WTC11 (cell line): ENCODE measurements around the gene ZFPL1. TPM values are rescaled to one million over a fixed set of nuclear protein-coding genes. Genes with fewer than 3 reads are reported as not detected.

Source experiments
- ATAC-seq: fragments of 200-7000 bp; cut with Tn5 transposase; 2 replicates; pipeline ENCODE4 v1.10.0; 2021; ENCODE audit warnings: mild to moderate bottlenecking, moderate library complexity
- CTCF ChIA-PET: fragments of 300-600 bp; sonication (Branson Sonifier 250); formaldehyde crosslinking; loops from one replicate; lab custom pipeline; 2021; ENCODE audit warnings: antibody characterized with exemption; lab: Charles Lee
- POLR2A ChIA-PET: fragments of 350-600 bp; sonication (Branson Sonifier 250); formaldehyde crosslinking; loops from one replicate; lab custom pipeline; 2021; ENCODE audit warnings: antibody characterized with exemption; lab: Charles Lee
- DNase-seq: peaks from one replicate; pipeline ENCODE4 v3.0.0; 2021; ENCODE audit warnings: low spot score
- H3K27ac Mint-ChIP-seq: 2 replicates; pipeline ENCODE4 v1.8.0; 2021; ENCODE audit warnings: mixed read lengths
- H3K27me3 Mint-ChIP-seq: 2 replicates; pipeline ENCODE4 v1.8.0; 2021; ENCODE audit warnings: low read depth, mild to moderate bottlenecking, moderate library complexity, mixed read lengths
- H3K36me3 Mint-ChIP-seq: 2 replicates; pipeline ENCODE4 v1.8.0; 2021; ENCODE audit warnings: mixed read lengths
- H3K4me1 Mint-ChIP-seq: 2 replicates; pipeline ENCODE4 v1.8.0; 2022; ENCODE audit warnings: mixed read lengths
- H3K4me3 Mint-ChIP-seq: 2 replicates; pipeline ENCODE4 v1.8.0; 2021; ENCODE audit warnings: mild to moderate bottlenecking, moderate library complexity, mixed read lengths
- H3K9me3 Mint-ChIP-seq: 2 replicates; pipeline ENCODE4 v1.8.0; 2021; ENCODE audit warnings: mixed read lengths
- ARID4B ChIP-seq: sonication (generic); formaldehyde crosslinking; IDR thresholded peaks from 2 replicates; pipeline ENCODE4 v1.8.0; 2023; ENCODE audit warnings: missing genetic modification reagents, mild to moderate bottlenecking, borderline replicate concordance
- CDX4 ChIP-seq: fragments of 250-450 bp; sonication (Bioruptor Pico); IDR thresholded peaks from 2 replicates; pipeline ENCODE4 v1.9.0; 2021; ENCODE audit warnings: moderate library complexity, mild to moderate bottlenecking, inconsistent platforms, borderline replicate concordance
- EMX1 ChIP-seq: fragments of 250-450 bp; sonication (Bioruptor Pico); IDR thresholded peaks from 2 replicates; pipeline ENCODE4 v1.8.0; 2021; ENCODE audit warnings: mild to moderate bottlenecking
- FOXP1 ChIP-seq: sonication (generic); formaldehyde crosslinking; IDR thresholded peaks from 2 replicates; pipeline ENCODE4 v1.8.0; 2022; ENCODE audit warnings: missing genetic modification reagents, mild to moderate bottlenecking, moderate library complexity, borderline replicate concordance
- FOXP4 ChIP-seq: sonication (generic); formaldehyde crosslinking; IDR thresholded peaks from 2 replicates; pipeline ENCODE4 v1.8.0; 2022; ENCODE audit warnings: mild to moderate bottlenecking, missing genetic modification reagents
- GTF2I ChIP-seq: fragments of 250-450 bp; sonication (Bioruptor Pico); conservative IDR thresholded peaks from 2 replicates; pipeline ENCODE4 v1.4.0; 2021; ENCODE audit warnings: mild to moderate bottlenecking
- HMGXB4 ChIP-seq: sonication (generic); formaldehyde crosslinking; IDR thresholded peaks from 2 replicates; pipeline ENCODE4 v1.8.1; 2023; ENCODE audit warnings: mild to moderate bottlenecking, moderate library complexity, missing genetic modification reagents
- MXD4 ChIP-seq: fragments of 250-450 bp; sonication (Bioruptor Pico); IDR thresholded peaks from 2 replicates; pipeline ENCODE4 v1.8.0; 2021; ENCODE audit warnings: mild to moderate bottlenecking, moderate library complexity, borderline replicate concordance
- NFE2L1 ChIP-seq: sonication (generic); formaldehyde crosslinking; IDR thresholded peaks from 2 replicates; pipeline ENCODE4 v1.8.1; 2023; ENCODE audit warnings: missing genetic modification reagents
- NR1H2 ChIP-seq: sonication (generic); formaldehyde crosslinking; IDR thresholded peaks from 2 replicates; pipeline ENCODE4 v1.9.0; 2021; ENCODE audit warnings: mild to moderate bottlenecking, moderate library complexity, missing genetic modification reagents
- NR2C2 ChIP-seq: sonication (generic); formaldehyde crosslinking; IDR thresholded peaks from 2 replicates; pipeline ENCODE4 v1.8.0; 2022; ENCODE audit warnings: mild to moderate bottlenecking, missing genetic modification reagents
- SOX15 ChIP-seq: fragments of 250-450 bp; sonication (Bioruptor Pico); IDR thresholded peaks from 2 replicates; pipeline ENCODE4 v1.9.0; 2021; ENCODE audit warnings: mild to moderate bottlenecking
- SP1 ChIP-seq: sonication (generic); formaldehyde crosslinking; conservative IDR thresholded peaks from 2 replicates; pipeline ENCODE4 v1.8.1; 2022; ENCODE audit warnings: missing genetic modification reagents
- ZBTB21 ChIP-seq: sonication (generic); formaldehyde crosslinking; IDR thresholded peaks from 2 replicates; pipeline ENCODE4 v1.8.1; 2023; ENCODE audit warnings: mild to moderate bottlenecking, missing genetic modification reagents, borderline replicate concordance
- ZNF121 ChIP-seq: sonication (generic); formaldehyde crosslinking; IDR thresholded peaks from 2 replicates; pipeline ENCODE4 v1.8.0; 2023; ENCODE audit warnings: missing genetic modification reagents
- ZNF219 ChIP-seq: sonication (generic); formaldehyde crosslinking; IDR thresholded peaks from 2 replicates; pipeline ENCODE4 v1.8.0; 2023; ENCODE audit warnings: missing genetic modification reagents, mild to moderate bottlenecking, borderline replicate concordance
- ZNF671 ChIP-seq: fragments of 250-450 bp; sonication (Bioruptor Pico); IDR thresholded peaks from 2 replicates; pipeline ENCODE4 v1.8.0; 2021; ENCODE audit warnings: mild to moderate bottlenecking
- total RNA-seq: library from RNA; stranded (reverse); gene quantifications from 3 replicates; pipeline ENCODE4 v1.2.3, GENCODE V29; 2021
- TF ChIP-seq, protein P1 (sequence below): fragments of 250-450 bp; sonication (Bioruptor Pico); conservative IDR thresholded peaks from 2 replicates; pipeline ENCODE4 v1.9.0; 2021; ENCODE audit warnings: mild to moderate bottlenecking
- TF ChIP-seq, protein P2 (sequence below): fragments of 250-450 bp; sonication (Bioruptor Pico); IDR thresholded peaks from 2 replicates; pipeline ENCODE4 v1.9.0; 2021; ENCODE audit warnings: mild to moderate bottlenecking
- TF ChIP-seq, protein P3 (sequence below): sonication (generic); formaldehyde crosslinking; IDR thresholded peaks from 2 replicates; pipeline ENCODE4 v1.8.1; 2023; ENCODE audit warnings: mild to moderate bottlenecking, missing genetic modification reagents

Gene ZFPL1
- total RNA-seq, 1 experiment from 2014 or later: 33.8 TPM

DNA sequence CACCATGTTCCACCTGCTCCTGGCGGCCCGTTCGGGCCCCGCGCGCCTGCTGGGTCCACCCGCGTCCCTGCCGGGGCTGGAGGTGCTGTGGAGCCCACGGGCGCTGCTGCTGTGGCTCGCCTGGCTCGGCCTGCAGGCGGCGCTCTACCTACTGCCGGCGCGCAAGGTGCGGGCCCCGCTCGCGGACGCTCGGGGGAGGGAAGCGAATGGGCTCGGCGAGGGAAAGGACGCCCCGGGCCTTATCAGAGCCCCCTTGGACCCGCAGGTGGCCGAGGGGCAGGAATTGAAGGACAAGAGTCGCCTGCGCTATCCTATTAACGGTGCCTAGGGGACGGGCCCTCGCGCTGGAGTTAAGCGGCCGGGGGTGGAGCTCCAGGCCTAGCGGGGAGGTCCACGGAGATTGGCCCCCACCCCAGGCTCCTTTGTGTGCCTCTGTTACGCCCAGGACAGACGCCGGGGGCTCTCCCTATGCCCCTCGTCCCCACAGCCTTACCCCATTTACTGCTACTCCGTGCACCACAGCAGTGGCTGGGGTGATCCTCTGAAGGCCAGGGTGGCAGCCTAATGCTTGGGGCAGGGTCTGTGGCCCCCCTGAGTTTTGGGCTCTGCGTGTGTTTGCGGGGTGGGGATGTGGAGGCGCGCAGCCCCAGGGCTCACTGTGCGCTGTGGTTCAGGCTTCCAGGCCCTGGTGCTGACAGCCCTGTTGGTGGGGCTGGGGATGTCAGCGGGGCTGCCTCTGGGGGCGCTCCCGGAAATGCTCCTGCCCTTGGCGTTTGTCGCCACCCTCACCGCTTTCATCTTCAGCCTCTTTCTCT, 28.7 kb downstream of the ZFPL1 start (continued):
- no peak for TF ChIP-seq ZNF121 (CRISPR knock-in tag)
- peak; percentile 96; the same call in 1 of the 2 replicates for TF ChIP-seq HMGXB4 (CRISPR knock-in tag)
- no peak for TF ChIP-seq ZBTB21 (CRISPR knock-in tag)
- TF ChIP-seq, protein P1, sequence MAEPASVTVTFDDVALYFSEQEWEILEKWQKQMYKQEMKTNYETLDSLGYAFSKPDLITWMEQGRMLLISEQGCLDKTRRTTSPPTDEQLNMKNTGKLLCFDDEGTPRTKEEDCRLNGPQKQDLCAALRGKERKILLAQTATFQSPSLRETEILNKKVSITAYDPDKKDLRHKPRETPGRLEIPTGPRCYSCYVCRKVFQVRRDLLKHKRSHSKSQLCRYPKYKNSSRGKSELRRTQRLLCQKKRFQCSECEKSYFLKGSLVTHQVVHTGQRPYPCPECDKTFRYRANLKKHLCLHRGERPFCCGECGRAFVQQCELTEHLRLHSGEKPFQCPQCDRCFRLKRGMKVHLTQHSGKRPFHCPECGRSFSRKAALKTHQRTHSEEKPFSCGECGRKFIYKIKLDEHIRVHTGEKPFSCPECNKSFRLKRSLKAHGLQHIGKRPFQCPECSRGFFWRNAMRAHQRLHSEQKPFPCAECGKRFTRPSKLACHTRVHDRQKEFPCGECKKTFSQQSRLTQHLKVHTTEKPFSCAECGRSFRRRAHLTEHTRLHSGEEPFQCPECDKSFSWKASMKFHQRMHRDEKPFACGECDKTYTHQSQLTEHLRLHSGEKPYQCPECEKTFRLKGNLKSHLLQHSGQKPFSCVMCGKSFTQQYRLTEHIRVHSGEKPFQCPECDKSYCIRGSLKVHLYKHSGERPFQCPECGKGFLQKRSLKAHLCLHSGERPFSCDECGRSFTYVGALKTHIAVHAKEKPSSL (CRISPR knock-in tag): 0 out of 2 replicates have a peak, but pooled peaks have one; percentile 27
- 0 out of 2 replicates have a peak, but pooled peaks have one; percentile 78 for TF ChIP-seq ZNF219 (CRISPR knock-in tag)
- no peak for TF ChIP-seq NR2C2 (CRISPR knock-in tag)
- peak; percentile 72; the same call in 1 of the 2 replicates for TF ChIP-seq ZNF671 (CRISPR knock-in tag)
- TF ChIP-seq GTF2I (CRISPR knock-in tag): no peak
- TF ChIP-seq, protein P2, sequence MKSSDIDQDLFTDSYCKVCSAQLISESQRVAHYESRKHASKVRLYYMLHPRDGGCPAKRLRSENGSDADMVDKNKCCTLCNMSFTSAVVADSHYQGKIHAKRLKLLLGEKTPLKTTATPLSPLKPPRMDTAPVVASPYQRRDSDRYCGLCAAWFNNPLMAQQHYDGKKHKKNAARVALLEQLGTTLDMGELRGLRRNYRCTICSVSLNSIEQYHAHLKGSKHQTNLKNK (CRISPR knock-in tag): peak; percentile 5; the same call in 1 of the 2 replicates
- TF ChIP-seq FOXP1 (CRISPR knock-in tag): peak; percentile 53; the same call in 1 of the 2 replicates
- TF ChIP-seq, all 79 proteins: peak for 17

DNA sequence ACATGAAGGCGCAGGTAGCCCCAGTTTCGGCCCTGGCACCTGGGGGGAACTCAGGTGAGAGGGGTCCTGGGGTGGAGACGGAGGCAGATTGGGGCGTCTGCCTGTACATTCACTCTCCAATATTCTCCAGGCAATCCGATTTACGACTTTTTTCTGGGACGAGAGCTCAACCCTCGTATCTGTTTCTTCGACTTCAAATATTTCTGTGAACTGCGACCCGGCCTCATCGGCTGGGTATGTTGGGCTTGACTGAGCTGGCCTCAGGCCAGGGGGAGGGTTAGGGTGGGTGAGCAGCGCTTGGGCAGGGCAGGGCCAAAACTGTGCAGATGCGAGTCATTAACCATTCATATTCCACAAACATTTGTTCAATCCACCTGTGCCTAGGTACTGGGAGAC, 29.3 kb downstream of the ZFPL1 start:
- Mint-ChIP-seq H3K4me3 (peak overlapping the region; percentile 91), H3K27ac (peak overlapping the region; percentile 52), H3K27me3 (no peaks in the 10 kb centered on the region), H3K4me1 (peaks cover 20% of the 10 kb centered on the region), H3K9me3 (no peaks in the 10 kb centered on the region), H3K36me3 (peaks cover 3% of the 10 kb centered on the region)
- no peak for DNase-seq
- CTCF ChIA-PET: interaction anchor here (0.8 to 4.8 kb wide), 14 partner anchors 7 to 309 kb away, joined by 3 to 104 read pairs (median 9); partner anchors contain the start of genes ARL2, CAPN1, FAU and MRPL49
- POLR2A ChIA-PET: interaction anchor here (0.6 to 2.2 kb wide), 5 partner anchors 9 to 1719 kb away, joined by 3 to 19 read pairs (median 9); partner anchors contain the start of genes CAPN1, FAU, MRPL49 and VPS51
- no peak for ATAC-seq
- TF ChIP-seq ZNF671 (CRISPR knock-in tag) (no peak), NR1H2 (no peak), CDX4 (no peak), EMX1 (CRISPR knock-in tag) (no peak), NFE2L1 (CRISPR knock-in tag) (no peak), FOXP4 (CRISPR knock-in tag) (no peak), ARID4B (CRISPR knock-in tag) (no peak), MXD4 (no peak), SOX15 (CRISPR knock-in tag) (no peak), SP1 (CRISPR knock-in tag) (no peak)
- TF ChIP-seq, protein P3, sequence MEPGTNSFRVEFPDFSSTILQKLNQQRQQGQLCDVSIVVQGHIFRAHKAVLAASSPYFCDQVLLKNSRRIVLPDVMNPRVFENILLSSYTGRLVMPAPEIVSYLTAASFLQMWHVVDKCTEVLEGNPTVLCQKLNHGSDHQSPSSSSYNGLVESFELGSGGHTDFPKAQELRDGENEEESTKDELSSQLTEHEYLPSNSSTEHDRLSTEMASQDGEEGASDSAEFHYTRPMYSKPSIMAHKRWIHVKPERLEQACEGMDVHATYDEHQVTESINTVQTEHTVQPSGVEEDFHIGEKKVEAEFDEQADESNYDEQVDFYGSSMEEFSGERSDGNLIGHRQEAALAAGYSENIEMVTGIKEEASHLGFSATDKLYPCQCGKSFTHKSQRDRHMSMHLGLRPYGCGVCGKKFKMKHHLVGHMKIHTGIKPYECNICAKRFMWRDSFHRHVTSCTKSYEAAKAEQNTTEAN (CRISPR knock-in tag): no peak
